Kidney epithelial cell (primary cell): Measurements from ENCODE around the gene COQ8A. TPM values are rescaled to one million over a fixed set of nuclear protein-coding genes. Genes with fewer than 3 reads are reported as not detected.

ENCODE experiments used
- DNase-seq: peaks from one replicate; pipeline ENCODE4 v3.0.0-alpha.2; 2010; ENCODE audit warnings: low read depth
- H3K27me3 ChIP-seq: 2 replicates; pipeline ENCODE4 v1.6.0; 2011; ENCODE audit warnings: low read length; ENCODE audit not compliant: control insufficient read depth, insufficient read depth
- H3K36me3 ChIP-seq: 2 replicates; pipeline ENCODE4 v1.5.1; 2011; ENCODE audit warnings: low read length; ENCODE audit not compliant: control insufficient read depth, insufficient read depth
- H3K4me3 ChIP-seq: 2 replicates; pipeline ENCODE4 v1.5.1; 2011; ENCODE audit warnings: low read depth, mild to moderate bottlenecking, control low read depth, low read length
- total RNA-seq: library from RNA; depleted of rRNA; stranded (reverse); fragments of >200 nt; gene quantifications from 2 replicates; pipeline ENCODE4 v1.2.3, GENCODE V29; 2015
- TF ChIP-seq, protein P1 (sequence below): IDR thresholded peaks from 2 replicates; pipeline ENCODE4 v1.5.1; 2011; ENCODE audit warnings: mild to moderate bottlenecking, moderate library complexity, low read length, control low read depth, inconsistent platforms; ENCODE audit not compliant: insufficient read depth, poor library complexity, severe bottlenecking

COQ8A gene
- total RNA-seq, 1 donor from 2014 or later = 11.8 TPM

- Histone ChIP-seq H3K27me3 (no peaks in the 10 kb centered on the region), H3K36me3 (no peaks in the 10 kb centered on the region), H3K4me3 (no peak overlapping the region)
- TF ChIP-seq, protein P1, sequence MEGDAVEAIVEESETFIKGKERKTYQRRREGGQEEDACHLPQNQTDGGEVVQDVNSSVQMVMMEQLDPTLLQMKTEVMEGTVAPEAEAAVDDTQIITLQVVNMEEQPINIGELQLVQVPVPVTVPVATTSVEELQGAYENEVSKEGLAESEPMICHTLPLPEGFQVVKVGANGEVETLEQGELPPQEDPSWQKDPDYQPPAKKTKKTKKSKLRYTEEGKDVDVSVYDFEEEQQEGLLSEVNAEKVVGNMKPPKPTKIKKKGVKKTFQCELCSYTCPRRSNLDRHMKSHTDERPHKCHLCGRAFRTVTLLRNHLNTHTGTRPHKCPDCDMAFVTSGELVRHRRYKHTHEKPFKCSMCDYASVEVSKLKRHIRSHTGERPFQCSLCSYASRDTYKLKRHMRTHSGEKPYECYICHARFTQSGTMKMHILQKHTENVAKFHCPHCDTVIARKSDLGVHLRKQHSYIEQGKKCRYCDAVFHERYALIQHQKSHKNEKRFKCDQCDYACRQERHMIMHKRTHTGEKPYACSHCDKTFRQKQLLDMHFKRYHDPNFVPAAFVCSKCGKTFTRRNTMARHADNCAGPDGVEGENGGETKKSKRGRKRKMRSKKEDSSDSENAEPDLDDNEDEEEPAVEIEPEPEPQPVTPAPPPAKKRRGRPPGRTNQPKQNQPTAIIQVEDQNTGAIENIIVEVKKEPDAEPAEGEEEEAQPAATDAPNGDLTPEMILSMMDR = no peak
- no peak for DNase-seq
These were observed 2.3 kb downstream of the COQ8A start for GRCh38 chr1:226942392-226942791.

GRCh38 chr1:226943156-226943555 lies 3.1 kb downstream of the COQ8A start:
- Histone ChIP-seq H3K27me3 (no peaks in the 10 kb centered on the region), H3K4me3 (no peak overlapping the region), H3K36me3 (no peaks in the 10 kb centered on the region)
- no peak for DNase-seq
- TF ChIP-seq, protein P1 = no peak

DNA sequence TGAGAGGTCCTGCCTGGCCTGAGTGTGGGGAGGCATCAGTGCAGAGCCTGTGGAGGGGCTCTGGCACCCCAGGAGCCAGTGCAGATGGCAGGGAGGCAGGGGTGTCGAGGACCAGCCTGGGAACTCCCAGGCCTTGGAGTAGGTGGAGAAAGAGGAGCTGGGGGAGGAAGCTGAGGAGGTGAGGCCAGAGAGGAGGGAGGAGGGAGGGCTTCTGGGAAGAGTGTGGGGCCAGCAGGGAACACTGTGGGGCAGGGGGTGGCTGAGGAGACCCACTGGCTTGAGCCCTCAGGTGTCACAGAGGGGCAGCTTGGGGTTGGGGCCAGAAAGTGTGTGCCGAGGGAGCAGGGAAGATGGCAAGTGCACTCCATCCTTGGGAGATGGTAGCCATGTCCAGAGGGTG lies 3.8 kb downstream of the COQ8A start:
- Histone ChIP-seq H3K4me3 (no peak overlapping the region), H3K27me3 (no peaks in the 10 kb centered on the region), H3K36me3 (no peaks in the 10 kb centered on the region)
- TF ChIP-seq, protein P1 = no peak
- no peak for DNase-seq

DNA sequence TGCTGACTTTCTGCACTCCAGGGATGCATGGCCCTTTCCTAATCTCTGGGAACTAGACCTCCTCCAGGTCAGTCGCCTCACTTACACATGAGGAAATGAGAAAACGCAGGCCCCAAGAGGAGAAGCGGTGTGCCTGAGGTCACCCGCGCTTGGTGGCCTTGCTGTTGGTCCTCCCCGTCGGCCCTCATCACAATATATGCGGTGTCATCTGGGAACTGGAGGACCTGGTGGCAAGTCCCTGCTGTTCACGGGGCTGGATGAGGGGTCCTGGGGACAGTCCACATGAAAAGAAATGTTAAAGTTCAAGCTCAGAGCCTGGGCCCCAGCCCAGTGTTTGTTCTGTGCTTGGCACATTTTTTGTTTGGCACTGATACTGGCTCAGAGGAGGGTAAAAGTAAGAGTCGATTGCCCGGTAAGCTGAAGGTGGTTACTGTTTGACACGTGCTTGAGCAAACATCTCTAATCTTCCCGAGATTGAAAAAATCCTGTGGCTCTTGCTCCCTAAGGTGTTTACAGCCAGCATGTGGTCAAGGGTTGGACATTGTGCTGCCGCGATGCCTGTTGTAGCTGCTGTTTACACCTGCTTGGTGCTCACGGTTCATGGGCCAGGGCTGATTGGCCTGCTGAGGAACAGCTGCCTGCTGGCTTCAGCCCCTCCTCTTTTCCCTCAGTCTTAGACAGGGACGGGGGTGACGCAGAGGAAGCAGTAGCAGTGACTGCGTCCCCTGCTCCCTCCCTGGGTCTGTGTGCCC lies 5.2 kb downstream of the COQ8A start:
- no peaks in the 10 kb centered on the region for H3K36me3 ChIP-seq
- TF ChIP-seq, protein P1 = no peak
- H3K4me3 ChIP-seq = no peak overlapping the region
- H3K27me3 ChIP-seq = no peaks in the 10 kb centered on the region
- no peak for DNase-seq

DNA sequence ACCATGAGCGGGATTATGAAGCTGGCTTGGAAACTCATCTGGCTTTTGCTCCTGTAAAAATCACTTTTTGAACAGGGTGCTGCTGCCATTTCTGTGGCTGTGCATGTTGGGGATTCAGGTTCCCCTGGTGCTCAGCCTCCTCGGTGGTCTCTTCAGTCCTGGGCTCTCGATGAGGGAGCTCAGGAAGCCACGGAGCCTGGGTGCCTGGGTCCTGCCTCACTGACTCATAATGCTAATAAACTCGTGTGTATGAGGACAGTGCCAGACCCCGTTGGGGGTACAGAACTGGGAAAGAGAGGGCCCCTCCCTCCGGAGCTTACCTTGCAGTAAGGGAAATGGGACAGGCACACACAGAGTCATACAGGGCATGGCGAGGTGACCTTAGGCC lies 5.8 kb downstream of the COQ8A start:
- Histone ChIP-seq H3K27me3 (no peaks in the 10 kb centered on the region), H3K36me3 (no peaks in the 10 kb centered on the region), H3K4me3 (no peak overlapping the region)
- DNase-seq = no peak
- TF ChIP-seq, protein P1 = no peak

- no peak for DNase-seq
- TF ChIP-seq, protein P1 = no peak
- H3K27me3 ChIP-seq = no peaks in the 10 kb centered on the region
- H3K36me3 ChIP-seq = no peaks in the 10 kb centered on the region
- H3K4me3 ChIP-seq = no peak overlapping the region
These were observed 6.2 kb downstream of the COQ8A start for GRCh38 chr1:226946285-226946684.
